ENCODE results near the gene TMEM203. TPM values are rescaled to one million over a fixed set of nuclear protein-coding genes. Genes with fewer than 3 reads are reported as not detected.

The TMEM203 gene
- total and polyA plus RNA-seq, 2 of the 13 experiments (the other 11 are each of a cell fraction or from before 2014, with no cell fraction given): 23.4 to 36.7 TPM

GRCh38 chr9:137222190-137223077, 17.0 kb upstream of the TMEM203 start, which contains the start of gene RNF208 (continued):
- peak; percentile 24; the same call in 1 of the 2 replicates for TF ChIP-seq ZNF709 (CRISPR knock-in tag; IDR thresholded peaks at IDR 0.05)
- TF ChIP-seq JUND (CRISPR knock-in tag; IDR thresholded peaks at IDR 0.05): no peak
- TF ChIP-seq ZNF687 (CRISPR knock-in tag; IDR thresholded peaks at IDR 0.05): peak; percentile 78; the same call in 1 of the 2 replicates
- no peak for TF ChIP-seq ZNF75D (CRISPR knock-in tag; IDR thresholded peaks at IDR 0.05; ENCODE audit: borderline replicate concordance)
- 0 out of 2 replicates have a peak, but pooled peaks have one; percentile 31 for TF ChIP-seq TERF1 (CRISPR knock-in tag; IDR thresholded peaks at IDR 0.05)
- 0 out of 2 replicates have a peak, but pooled peaks have one; percentile 24 for TF ChIP-seq ZNF839 (CRISPR knock-in tag; IDR thresholded peaks at IDR 0.05; ENCODE audit: borderline replicate concordance)
- TF ChIP-seq, protein P1, sequence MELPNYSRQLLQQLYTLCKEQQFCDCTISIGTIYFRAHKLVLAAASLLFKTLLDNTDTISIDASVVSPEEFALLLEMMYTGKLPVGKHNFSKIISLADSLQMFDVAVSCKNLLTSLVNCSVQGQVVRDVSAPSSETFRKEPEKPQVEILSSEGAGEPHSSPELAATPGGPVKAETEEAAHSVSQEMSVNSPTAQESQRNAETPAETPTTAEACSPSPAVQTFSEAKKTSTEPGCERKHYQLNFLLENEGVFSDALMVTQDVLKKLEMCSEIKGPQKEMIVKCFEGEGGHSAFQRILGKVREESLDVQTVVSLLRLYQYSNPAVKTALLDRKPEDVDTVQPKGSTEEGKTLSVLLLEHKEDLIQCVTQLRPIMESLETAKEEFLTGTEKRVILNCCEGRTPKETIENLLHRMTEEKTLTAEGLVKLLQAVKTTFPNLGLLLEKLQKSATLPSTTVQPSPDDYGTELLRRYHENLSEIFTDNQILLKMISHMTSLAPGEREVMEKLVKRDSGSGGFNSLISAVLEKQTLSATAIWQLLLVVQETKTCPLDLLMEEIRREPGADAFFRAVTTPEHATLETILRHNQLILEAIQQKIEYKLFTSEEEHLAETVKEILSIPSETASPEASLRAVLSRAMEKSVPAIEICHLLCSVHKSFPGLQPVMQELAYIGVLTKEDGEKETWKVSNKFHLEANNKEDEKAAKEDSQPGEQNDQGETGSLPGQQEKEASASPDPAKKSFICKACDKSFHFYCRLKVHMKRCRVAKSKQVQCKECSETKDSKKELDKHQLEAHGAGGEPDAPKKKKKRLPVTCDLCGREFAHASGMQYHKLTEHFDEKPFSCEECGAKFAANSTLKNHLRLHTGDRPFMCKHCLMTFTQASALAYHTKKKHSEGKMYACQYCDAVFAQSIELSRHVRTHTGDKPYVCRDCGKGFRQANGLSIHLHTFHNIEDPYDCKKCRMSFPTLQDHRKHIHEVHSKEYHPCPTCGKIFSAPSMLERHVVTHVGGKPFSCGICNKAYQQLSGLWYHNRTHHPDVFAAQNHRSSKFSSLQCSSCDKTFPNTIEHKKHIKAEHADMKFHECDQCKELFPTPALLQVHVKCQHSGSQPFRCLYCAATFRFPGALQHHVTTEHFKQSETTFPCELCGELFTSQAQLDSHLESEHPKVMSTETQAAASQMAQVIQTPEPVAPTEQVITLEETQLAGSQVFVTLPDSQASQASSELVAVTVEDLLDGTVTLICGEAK (IDR thresholded peaks at IDR 0.05): no peak
- TF ChIP-seq, protein P1 (CRISPR knock-in tag; IDR thresholded peaks at IDR 0.05): 0 out of 2 replicates have a peak, but pooled peaks have one; percentile 36
- TF ChIP-seq CBFB (CRISPR knock-in tag; IDR thresholded peaks at IDR 0.05): 0 out of 2 replicates have a peak, but pooled peaks have one; percentile 18
- TF ChIP-seq REPIN1 (CRISPR knock-in tag; IDR thresholded peaks at IDR 0.05; ENCODE audit: borderline replicate concordance, low read depth): 0 out of 2 replicates have a peak, but pooled peaks have one; percentile 29
- no peak for TF ChIP-seq CREB3 (CRISPR knock-in tag; IDR thresholded peaks at IDR 0.05)
- no peak for TF ChIP-seq SAP130 (CRISPR knock-in tag; IDR thresholded peaks at IDR 0.05; ENCODE audit: low read depth)
